WTC11 (cell line): Measurements from ENCODE around the gene TRAPPC4. TPM values are rescaled to one million over a fixed set of nuclear protein-coding genes. Genes with fewer than 3 reads are reported as not detected.

Source experiments
- ATF1 ChIP-seq: sonication (generic); formaldehyde crosslinking; IDR thresholded peaks from 2 replicates; pipeline ENCODE4 v1.8.1; 2023; ENCODE audit warnings: mild to moderate bottlenecking, moderate library complexity, missing genetic modification reagents
- ATF6 ChIP-seq: sonication (generic); formaldehyde crosslinking; IDR thresholded peaks from 2 replicates; pipeline ENCODE4 v1.8.1; 2023; ENCODE audit warnings: mild to moderate bottlenecking, missing genetic modification reagents
- E2F4 ChIP-seq: sonication (generic); formaldehyde crosslinking; IDR thresholded peaks from 2 replicates; pipeline ENCODE4 v1.8.1; 2022; ENCODE audit warnings: low read depth, mild to moderate bottlenecking, moderate library complexity, missing genetic modification reagents, borderline replicate concordance
- ELF4 ChIP-seq: sonication (generic); formaldehyde crosslinking; IDR thresholded peaks from 2 replicates; pipeline ENCODE4 v1.8.1; 2022; ENCODE audit warnings: low read depth, mild to moderate bottlenecking, moderate library complexity, missing genetic modification reagents
- ERG ChIP-seq: fragments of 250-450 bp; sonication (Bioruptor Pico); IDR thresholded peaks from 2 replicates; pipeline ENCODE4 v1.8.0; 2021; ENCODE audit warnings: mild to moderate bottlenecking
- JAZF1 ChIP-seq: fragments of 250-450 bp; sonication (Bioruptor Pico); IDR thresholded peaks from 2 replicates; pipeline ENCODE4 v1.9.0; 2021; ENCODE audit warnings: moderate library complexity, mild to moderate bottlenecking, inconsistent platforms
- KAT7 ChIP-seq: sonication (generic); formaldehyde crosslinking; IDR thresholded peaks from 2 replicates; pipeline ENCODE4 v1.8.1; 2023; ENCODE audit warnings: missing genetic modification reagents, mild to moderate bottlenecking, borderline replicate concordance
- MAX ChIP-seq: sonication (generic); formaldehyde crosslinking; IDR thresholded peaks from 2 replicates; pipeline ENCODE4 v1.8.0; 2022; ENCODE audit warnings: mild to moderate bottlenecking, missing genetic modification reagents
- NR2C2 ChIP-seq: sonication (generic); formaldehyde crosslinking; IDR thresholded peaks from 2 replicates; pipeline ENCODE4 v1.8.0; 2022; ENCODE audit warnings: mild to moderate bottlenecking, missing genetic modification reagents
- OVOL2 ChIP-seq: fragments of 250-450 bp; sonication (Bioruptor Pico); IDR thresholded peaks from 2 replicates; pipeline ENCODE4 v1.9.0; 2021; ENCODE audit warnings: mild to moderate bottlenecking, borderline replicate concordance
- PRDM15 ChIP-seq: sonication (generic); formaldehyde crosslinking; IDR thresholded peaks from 2 replicates; pipeline ENCODE4 v1.8.0; 2022; ENCODE audit warnings: missing genetic modification reagents
- PREB ChIP-seq: sonication (generic); formaldehyde crosslinking; IDR thresholded peaks from 2 replicates; pipeline ENCODE4 v1.8.1; 2022; ENCODE audit warnings: mild to moderate bottlenecking, missing genetic modification reagents, moderate library complexity, borderline replicate concordance
- PRRX2 ChIP-seq: fragments of 250-450 bp; sonication (Bioruptor Pico); IDR thresholded peaks from 2 replicates; pipeline ENCODE4 v1.8.0; 2021; ENCODE audit warnings: mild to moderate bottlenecking
- RELA ChIP-seq: sonication (generic); formaldehyde crosslinking; IDR thresholded peaks from 2 replicates; pipeline ENCODE4 v1.8.1; 2022; ENCODE audit warnings: missing genetic modification reagents, mild to moderate bottlenecking, borderline replicate concordance
- RORB ChIP-seq: fragments of 250-450 bp; sonication (Bioruptor Pico); IDR thresholded peaks from 2 replicates; pipeline ENCODE4 v1.9.0; 2021; ENCODE audit warnings: mild to moderate bottlenecking
- SOX15 ChIP-seq: fragments of 250-450 bp; sonication (Bioruptor Pico); IDR thresholded peaks from 2 replicates; pipeline ENCODE4 v1.9.0; 2021; ENCODE audit warnings: mild to moderate bottlenecking
- SP1 ChIP-seq: sonication (generic); formaldehyde crosslinking; conservative IDR thresholded peaks from 2 replicates; pipeline ENCODE4 v1.8.1; 2022; ENCODE audit warnings: missing genetic modification reagents
- TCF7 ChIP-seq: sonication (generic); formaldehyde crosslinking; IDR thresholded peaks from 2 replicates; pipeline ENCODE4 v1.8.0; 2022; ENCODE audit warnings: mild to moderate bottlenecking, low read depth, missing genetic modification reagents, moderate library complexity
- TEAD1 ChIP-seq: sonication (generic); formaldehyde crosslinking; IDR thresholded peaks from 2 replicates; pipeline ENCODE4 v1.8.0; 2022; ENCODE audit warnings: mild to moderate bottlenecking, missing genetic modification reagents
- TEAD4 ChIP-seq: sonication (generic); formaldehyde crosslinking; IDR thresholded peaks from 2 replicates; pipeline ENCODE4 v1.8.0; 2022; ENCODE audit warnings: mild to moderate bottlenecking, missing genetic modification reagents
- TP53 ChIP-seq: sonication (generic); formaldehyde crosslinking; IDR thresholded peaks from 2 replicates; pipeline ENCODE4 v1.8.1; 2023; ENCODE audit warnings: mild to moderate bottlenecking, missing genetic modification reagents
- ZBTB21 ChIP-seq: sonication (generic); formaldehyde crosslinking; IDR thresholded peaks from 2 replicates; pipeline ENCODE4 v1.8.1; 2023; ENCODE audit warnings: mild to moderate bottlenecking, missing genetic modification reagents, borderline replicate concordance
- ZBTB43 ChIP-seq: sonication (generic); formaldehyde crosslinking; IDR thresholded peaks from 2 replicates; pipeline ENCODE4 v1.8.1; 2023; ENCODE audit warnings: mild to moderate bottlenecking, missing genetic modification reagents
- ZNF281 ChIP-seq: sonication (generic); formaldehyde crosslinking; IDR thresholded peaks from 2 replicates; pipeline ENCODE4 v1.8.0; 2023; ENCODE audit warnings: mild to moderate bottlenecking, missing genetic modification reagents
- ZNF317 ChIP-seq: sonication (generic); formaldehyde crosslinking; IDR thresholded peaks from 2 replicates; pipeline ENCODE4 v1.8.1; 2023; ENCODE audit warnings: low read depth, mild to moderate bottlenecking, moderate library complexity, missing genetic modification reagents, borderline replicate concordance
- ZNF416 ChIP-seq: fragments of 250-450 bp; sonication (Bioruptor Pico); IDR thresholded peaks from 2 replicates; pipeline ENCODE4 v1.9.0; 2021; ENCODE audit warnings: mild to moderate bottlenecking, inconsistent platforms
- ZNF423 ChIP-seq: fragments of 250-450 bp; sonication (Bioruptor Pico); IDR thresholded peaks from 2 replicates; pipeline ENCODE4 v2.1.2; 2022; ENCODE audit warnings: mild to moderate bottlenecking, moderate library complexity
- total RNA-seq: library from RNA; stranded (reverse); gene quantifications from 3 replicates; pipeline ENCODE4 v1.2.3, GENCODE V29; 2021

TRAPPC4 gene
- total RNA-seq, 1 experiment from 2014 or later, result 75.7 TPM

- TF ChIP-seq PRDM15 (CRISPR knock-in tag) (no peak), ZBTB21 (CRISPR knock-in tag) (no peak; the same call in 1 of the 2 replicates), MAX (CRISPR knock-in tag) (no peak), JAZF1 (CRISPR knock-in tag) (no peak), KAT7 (no peak), ERG (CRISPR knock-in tag) (no peak), PRRX2 (no peak), TEAD1 (CRISPR knock-in tag) (no peak), E2F4 (CRISPR knock-in tag) (no peak), OVOL2 (CRISPR knock-in tag) (no peak), ATF6 (CRISPR knock-in tag) (no peak), PREB (CRISPR knock-in tag) (no peak), RORB (no peak), NR2C2 (CRISPR knock-in tag) (no peak), ZNF317 (no peak), ZNF281 (CRISPR knock-in tag) (no peak), ZNF423 (CRISPR knock-in tag) (peak; percentile 37; the same call in 1 of the 2 replicates), SP1 (CRISPR knock-in tag) (no peak), ATF1 (CRISPR knock-in tag) (no peak), ELF4 (no peak), TP53 (CRISPR knock-in tag) (no peak), ZNF416 (CRISPR knock-in tag) (no peak), SOX15 (no peak), ZBTB43 (CRISPR knock-in tag) (no peak), TCF7 (no peak; the same call in 1 of the 2 replicates), RELA (CRISPR knock-in tag) (no peak), TEAD4 (CRISPR knock-in tag) (no peak)
Measured at GRCh38 chr11:119056421-119056999, 37.9 kb downstream of the TRAPPC4 start (continued).
